Left kidney (tissue), 2 donors: ENCODE results near the gene CTSW. TPM values are rescaled to one million over a fixed set of nuclear protein-coding genes. Genes with fewer than 3 reads are reported as not detected.

ENCODE experiments used
- DNase-seq: peaks from one replicate; pipeline ENCODE4 v3.0.0-alpha.2; 2013
- polyA plus RNA-seq: library from polyadenylated mRNA; unstranded; fragments of 120-200 nt; gene quantifications from one replicate; pipeline ENCODE4 v1.2.1, GENCODE V29; 2013; ENCODE audit not compliant: insufficient read length

CTSW gene
- polyA plus RNA-seq, 1 donor, result 1.4 TPM

GRCh38 chr11:65867284-65868071 lies 12.2 kb upstream of the CTSW start:
- DNase-seq, result no peak

GRCh38 chr11:65868076-65868667 lies 11.5 kb upstream of the CTSW start:
- DNase-seq, result no peak

- no peak for DNase-seq
These were observed 10.7 kb upstream of the CTSW start for GRCh38 chr11:65868907-65869306.

DNA sequence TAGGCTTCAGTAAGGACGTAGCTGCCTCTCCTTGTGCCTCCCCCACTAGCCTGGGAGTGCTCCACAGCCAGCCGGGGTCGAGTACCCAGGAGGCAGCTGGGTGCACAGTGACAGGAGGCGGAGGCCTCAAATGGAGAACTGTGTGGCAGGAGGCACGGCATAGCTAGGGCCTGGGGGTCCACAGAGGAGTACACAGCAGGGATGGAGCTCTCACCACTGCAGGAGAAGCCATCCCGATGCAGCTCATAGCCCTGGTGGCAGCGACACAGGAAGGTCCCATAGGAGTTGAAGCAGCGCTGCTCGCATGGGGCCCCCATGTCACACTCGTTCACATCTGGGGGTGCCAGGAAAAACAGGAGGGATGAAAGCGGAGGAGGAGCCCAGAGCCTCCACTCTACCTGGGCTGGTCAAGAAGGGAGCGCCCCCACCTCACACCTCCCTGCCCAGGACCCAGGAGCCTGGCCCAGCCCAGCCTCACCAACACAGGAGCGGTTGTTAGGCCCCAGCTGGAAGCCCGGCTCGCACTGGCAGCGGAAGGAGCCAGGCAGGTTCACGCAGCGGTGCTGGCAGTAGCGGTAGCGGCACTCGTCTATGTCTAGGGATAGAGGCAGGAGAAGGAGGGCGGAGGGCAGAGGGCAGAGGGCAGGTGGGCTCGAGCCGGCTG lies 9.9 kb upstream of the CTSW start:
- no peak for DNase-seq

- no peak for DNase-seq
These were observed 9.4 kb upstream of the CTSW start for GRCh38 chr11:65870307-65870658.

DNA sequence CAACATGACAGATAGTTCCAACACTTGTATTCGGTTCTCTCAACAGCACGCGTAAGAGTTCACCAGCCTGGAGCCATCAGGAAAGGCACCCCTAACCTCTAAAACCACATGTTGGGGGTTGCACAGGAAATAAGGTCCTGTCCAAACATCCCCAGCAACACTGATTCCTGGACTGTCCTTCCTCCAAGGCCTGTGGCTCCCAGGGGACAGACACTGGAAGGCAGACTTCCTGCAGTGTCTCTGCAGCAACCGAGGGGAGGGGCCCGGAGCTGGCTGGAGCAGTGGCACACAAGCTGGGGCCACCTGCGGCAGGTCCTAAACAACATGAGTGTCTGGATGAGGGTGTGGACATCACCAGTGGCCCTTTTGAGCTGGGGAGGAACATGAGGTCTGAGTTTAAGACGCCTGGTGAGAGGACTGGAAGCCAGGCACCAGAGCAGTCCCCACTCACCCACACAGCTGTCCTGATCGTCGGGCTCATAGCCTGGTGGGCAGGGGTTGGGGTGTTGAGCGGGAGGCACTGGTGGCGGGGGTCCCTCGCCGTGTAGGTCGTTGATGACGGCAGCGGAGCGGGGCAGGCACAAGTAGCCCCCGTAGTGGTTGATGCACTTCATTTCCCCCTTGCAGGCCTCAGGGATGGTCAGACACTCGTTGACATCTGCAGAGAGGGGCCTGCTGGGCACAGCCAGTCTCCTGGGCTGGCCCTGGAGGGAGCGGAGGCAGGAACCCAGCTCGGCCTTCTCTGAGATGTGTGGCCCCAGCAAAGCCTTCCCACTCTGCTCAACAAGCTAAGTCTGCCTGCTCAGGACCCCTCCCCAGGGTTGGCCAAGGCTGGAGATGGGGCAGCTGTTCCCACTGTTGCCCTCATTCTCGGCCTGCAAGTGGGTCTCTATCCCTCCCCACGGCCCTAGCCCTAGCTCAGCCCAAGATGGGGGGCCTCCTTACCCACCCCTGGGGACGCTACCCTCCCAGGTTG lies 8.6 kb upstream of the CTSW start:
- DNase-seq, result no peak

DNA sequence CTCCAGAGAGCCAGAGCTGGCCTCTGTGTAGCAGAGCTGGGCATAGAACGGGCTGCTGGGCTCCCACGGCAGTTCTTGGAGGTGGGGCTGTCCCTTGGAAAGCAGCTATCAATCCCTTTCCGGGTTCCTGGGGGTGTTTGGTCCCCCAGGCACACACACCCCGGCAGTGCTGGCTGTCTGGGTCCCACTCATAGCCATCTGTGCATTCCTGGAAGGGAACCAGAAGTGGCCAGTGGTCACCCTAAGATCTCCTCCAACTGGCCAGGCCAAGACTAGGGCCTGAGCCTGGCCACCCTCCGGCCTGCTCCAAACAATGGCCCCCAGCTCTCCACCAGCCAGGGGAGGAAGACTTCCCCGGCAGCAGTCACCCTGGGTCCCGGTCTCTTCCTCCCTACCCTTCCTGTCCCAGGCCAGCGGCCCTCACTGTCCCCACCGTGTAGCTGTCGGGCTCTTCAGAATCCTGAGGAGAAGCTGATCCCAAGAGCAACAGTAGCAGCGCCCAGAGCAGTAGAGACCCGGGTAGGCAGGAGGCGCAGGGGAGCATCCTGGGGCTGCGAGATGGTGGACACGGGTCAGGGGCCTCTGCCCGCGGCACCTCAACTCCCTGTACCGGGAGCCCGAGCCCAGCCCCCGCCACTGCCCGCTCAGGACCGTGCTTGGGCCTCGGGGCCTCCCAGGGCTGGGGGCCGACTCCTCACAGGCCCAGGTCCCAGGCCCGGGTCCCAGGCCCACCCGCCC lies 7.7 kb upstream of the CTSW start:
- DNase-seq, result no peak

- DNase-seq, result no peak
These were observed 6.9 kb upstream of the CTSW start, which contains the start of gene EFEMP2 for GRCh38 chr11:65872586-65873317. EFEMP2 (minus strand) TSS chr11:65872800; CDS start chr11:65872354, 446 bp downstream.

DNA sequence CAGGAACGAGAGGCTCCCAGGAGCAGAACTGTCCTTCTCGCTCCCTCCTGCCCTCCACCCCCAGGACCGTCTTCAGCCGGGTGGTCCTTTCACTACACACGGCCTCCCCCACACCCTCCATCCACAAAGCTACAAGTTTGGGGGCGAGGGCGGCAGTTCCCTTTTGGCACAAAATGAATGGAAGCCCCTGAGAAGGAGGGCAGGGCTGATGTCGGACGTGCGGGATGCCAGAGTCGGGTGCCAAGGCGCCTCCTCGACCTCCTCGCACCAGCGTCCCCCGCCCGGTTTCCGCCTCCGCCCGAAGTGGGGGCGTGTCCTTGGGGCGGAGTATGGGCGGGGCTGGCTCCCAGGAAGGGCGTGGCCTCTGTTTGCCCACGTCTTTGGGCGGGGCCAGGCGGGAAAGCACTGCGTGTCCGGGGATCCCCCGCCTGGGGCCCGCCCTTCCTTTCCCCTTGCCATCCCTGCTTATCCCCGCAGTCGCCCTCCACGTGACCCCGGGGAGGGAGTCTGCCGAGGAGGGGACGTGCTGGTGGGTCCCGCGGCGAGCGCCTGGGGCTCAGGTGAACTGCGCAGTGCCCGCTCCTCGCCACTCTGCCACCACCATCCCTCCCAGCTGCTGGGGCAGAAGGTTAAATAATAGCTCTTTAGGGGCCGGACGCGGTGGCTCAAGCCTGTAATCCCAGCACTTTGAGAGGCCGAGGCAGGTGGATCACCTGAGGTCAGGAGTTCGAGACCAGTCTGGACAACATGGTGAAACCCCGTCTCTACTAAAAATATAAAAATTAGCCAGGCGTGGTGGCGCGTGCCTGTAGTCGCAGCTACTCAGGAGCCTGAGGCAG lies 6.1 kb upstream of the CTSW start:
- peak; percentile 91 for DNase-seq

DNA sequence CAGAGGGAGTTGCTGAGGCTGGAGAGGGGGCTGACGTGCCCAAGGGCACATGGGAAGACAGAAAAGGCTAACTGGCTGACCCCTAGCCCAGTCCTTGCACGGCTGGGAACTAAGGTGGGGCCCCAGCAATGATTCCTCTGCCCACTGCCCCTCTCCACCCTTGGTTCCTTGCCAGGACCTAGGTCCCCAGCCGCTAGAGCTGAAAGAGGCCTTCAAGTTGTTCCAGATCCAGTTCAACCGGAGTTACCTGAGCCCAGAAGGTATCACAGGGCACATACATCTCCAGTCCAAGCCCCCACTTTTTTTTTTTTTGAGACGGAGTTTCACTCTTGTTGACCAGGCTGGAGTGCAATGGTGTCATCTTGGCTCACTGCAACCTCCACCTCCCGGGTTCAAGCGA lies 390 bp downstream of the CTSW start:
- no peak for DNase-seq

DNA sequence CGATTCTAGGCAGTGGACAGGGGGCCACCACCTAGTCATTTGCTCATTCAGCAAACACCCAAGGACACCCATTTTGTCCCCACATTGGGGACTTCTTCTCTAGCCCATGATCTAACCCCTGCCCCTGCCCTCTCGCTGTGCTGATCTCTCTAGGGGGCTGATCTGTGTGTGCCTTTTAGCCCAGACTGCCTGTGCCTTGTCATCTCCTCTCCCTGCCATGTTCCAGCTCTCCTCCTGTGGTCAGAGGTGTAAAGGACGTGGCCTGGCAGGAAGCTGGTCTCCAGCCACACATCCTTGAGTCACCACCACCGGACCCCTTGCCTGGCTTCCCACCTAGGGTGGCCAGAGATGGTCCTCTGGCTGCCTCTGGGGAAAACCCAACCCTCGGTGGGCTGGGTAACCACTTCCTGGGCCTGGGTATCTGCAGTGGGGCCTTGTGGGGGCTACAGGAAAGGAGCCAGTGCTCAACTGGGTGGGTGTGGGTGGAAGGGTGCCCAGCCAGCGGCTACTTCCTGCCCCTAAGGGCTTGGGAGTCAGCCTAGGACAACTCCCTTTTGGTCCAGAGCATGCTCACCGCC lies 1.3 kb downstream of the CTSW start:
- no peak for DNase-seq

GRCh38 chr11:65882120-65883057 lies 2.8 kb downstream of the CTSW start:
- no peak for DNase-seq

DNA sequence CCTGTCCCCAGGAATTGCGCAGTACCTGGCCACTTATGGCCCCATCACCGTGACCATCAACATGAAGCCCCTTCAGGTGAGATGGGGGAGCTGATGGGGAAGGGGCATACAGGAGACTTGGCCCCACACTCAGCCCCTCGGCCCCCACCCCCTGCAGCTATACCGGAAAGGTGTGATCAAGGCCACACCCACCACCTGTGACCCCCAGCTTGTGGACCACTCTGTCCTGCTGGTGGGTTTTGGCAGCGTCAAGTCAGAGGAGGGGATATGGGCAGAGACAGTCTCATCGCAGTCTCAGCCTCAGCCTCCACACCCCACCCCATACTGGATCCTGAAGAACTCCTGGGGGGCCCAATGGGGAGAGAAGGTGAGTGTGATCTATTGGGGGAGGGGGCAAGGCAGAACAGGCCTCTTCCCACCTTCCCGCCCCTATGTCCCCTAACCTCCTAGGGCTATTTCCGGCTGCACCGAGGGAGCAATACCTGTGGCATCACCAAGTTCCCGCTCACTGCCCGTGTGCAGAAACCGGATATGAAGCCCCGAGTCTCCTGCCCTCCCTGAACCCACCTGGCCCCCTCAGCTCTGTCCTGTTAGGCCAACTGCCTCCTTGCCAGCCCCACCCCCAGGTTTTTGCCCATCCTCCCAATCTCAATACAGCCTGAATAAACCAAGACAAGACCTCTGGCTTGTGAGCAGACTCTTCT lies 3.6 kb downstream of the CTSW start:
- DNase-seq, result no peak

DNA sequence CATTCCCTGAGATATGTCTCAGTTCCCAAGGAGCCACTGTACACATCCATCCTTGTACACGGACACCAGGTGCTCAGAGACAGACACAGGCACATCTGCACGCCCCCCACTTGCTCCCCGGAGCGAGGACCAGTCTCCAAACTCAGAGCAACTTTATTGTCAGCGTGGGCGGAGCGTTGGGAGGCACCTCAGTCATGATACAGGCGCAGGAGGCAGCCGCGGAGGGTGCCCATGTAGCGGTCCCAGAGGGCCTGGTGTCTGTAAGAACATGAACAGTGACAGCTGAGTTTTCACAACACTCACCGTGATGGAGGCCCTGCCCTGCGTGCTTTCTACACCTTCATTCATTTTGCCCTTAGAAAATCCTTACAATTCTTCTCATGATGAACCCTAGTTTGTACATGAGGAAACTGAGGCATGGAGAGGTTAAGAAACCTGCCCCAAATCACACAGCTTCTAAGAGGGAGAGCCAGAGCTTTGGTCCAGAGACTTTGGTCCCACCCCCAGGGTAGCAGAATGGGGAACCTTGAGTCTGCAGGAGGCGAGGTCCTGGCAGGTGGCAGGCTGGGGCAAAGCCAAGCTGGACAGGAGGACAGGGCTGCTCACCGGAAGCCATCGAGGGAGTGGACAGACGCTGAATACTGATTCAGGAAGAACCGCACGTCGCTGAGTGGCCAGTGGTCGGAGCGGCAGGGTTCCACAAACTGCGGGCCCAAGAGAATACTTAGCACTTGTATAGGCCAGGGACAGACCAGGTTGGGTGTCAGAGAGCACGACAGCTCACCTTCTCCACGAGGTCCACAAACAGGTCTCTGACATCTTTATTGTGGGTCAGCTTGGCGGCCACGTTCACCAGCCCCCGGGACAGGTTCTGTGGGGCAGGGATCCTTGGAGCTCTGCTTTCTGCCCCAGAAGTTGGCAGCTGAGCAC lies 4.4 kb downstream of the CTSW start:
- no peak for DNase-seq

DNA sequence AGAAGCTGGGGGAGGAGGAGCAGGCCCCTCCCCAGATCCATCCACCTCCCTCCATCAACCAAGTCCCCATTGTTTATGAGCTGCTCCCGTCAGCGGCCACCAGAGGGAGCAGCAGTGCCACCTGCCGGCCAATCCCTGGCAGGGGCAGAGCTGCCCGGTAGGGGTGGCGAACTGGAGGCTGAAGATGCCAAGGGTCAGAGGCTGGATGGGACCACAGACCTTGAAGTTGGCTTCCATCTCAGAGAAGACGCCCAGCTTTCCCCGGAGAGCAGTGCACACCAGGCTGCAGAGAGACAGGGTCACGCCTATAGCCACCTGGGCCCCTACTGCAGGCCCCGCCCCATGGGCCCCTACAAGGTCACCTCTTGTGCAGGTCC lies 5.1 kb downstream of the CTSW start:
- no peak for DNase-seq

DNA sequence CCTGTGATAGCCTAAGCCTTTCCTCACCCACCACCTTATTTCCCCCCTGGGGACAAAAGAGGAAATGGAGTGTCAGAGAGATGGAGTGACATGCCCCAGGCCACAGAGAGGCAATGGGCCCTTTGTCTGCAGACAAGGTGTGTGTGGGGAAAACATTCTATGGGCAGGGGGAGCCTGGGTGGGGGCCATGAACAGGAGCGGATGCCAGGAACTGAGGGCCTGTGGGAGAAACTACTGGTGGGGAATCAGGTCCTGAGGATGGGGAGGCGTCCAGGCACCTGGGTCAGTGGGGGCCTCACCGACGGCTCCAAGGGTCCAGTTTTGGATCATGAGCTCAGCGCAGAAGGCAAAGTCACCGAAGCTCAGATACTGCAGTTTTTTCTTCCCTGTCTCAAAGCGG lies 5.6 kb downstream of the CTSW start:
- no peak for DNase-seq
